Bone marrow (tissue), 2 donors: ENCODE measurements around the gene C11orf21.

Experiments
- DNase-seq, 2 donors: peaks; one replicate each; lab custom pipeline; 2025; lab: John Stamatoyannopoulos, UW

C11orf21 gene

GRCh38 chr11:2271077-2271326, 30.7 kb downstream of the C11orf21 start:
- peak in 1 of 2 donors; percentile 46 for DNase-seq

GRCh38 chr11:2270322-2271076, 31.2 kb downstream of the C11orf21 start, which contains the start of gene ASCL2:
Gene ASCL2, minus strand, starts transcription at chr11:2270588. Its CDS starts 256 bp downstream, at chr11:2270332.
- DNase-seq = peak in 1 of 2 donors; percentile 29

- DNase-seq = peak; percentile 8 to 69
Measured at GRCh38 chr11:2269601-2270321, 32.0 kb downstream of the C11orf21 start.

- peak; percentile 78 to 82 for DNase-seq
Measured at GRCh38 chr11:2268729-2269600, 32.8 kb downstream of the C11orf21 start.

- DNase-seq = no peak
Measured at GRCh38 chr11:2267851-2268728, 33.6 kb downstream of the C11orf21 start.

GRCh38 chr11:2267306-2267850, 34.3 kb downstream of the C11orf21 start:
- no peak for DNase-seq

GRCh38 chr11:2266586-2267305, 35.0 kb downstream of the C11orf21 start:
- no peak for DNase-seq

GRCh38 chr11:2265854-2266585, 35.7 kb downstream of the C11orf21 start:
- no peak for DNase-seq

GRCh38 chr11:2265396-2265795, 36.3 kb downstream of the C11orf21 start:
- DNase-seq = peak in 1 of 2 donors; percentile 85

- DNase-seq = no peak
Measured at GRCh38 chr11:2264366-2265053, 37.2 kb downstream of the C11orf21 start.

GRCh38 chr11:2263724-2264360, 37.9 kb downstream of the C11orf21 start:
- no peak for DNase-seq

GRCh38 chr11:2263071-2263565, 38.6 kb downstream of the C11orf21 start:
- DNase-seq = no peak

- DNase-seq = no peak
Measured at GRCh38 chr11:2262301-2263070, 39.2 kb downstream of the C11orf21 start.

GRCh38 chr11:2261436-2262230, 40.1 kb downstream of the C11orf21 start:
- no peak for DNase-seq

GRCh38 chr11:2260491-2261364, 41.0 kb downstream of the C11orf21 start:
- DNase-seq = no peak

GRCh38 chr11:2259897-2260451, 41.7 kb downstream of the C11orf21 start:
- no peak for DNase-seq
